PC-9 (cell line): ENCODE data around the gene AADACL4. TPM values are rescaled to one million over a fixed set of nuclear protein-coding genes. Genes with fewer than 3 reads are reported as not detected.
A peak's percentile ranks its signal among the peaks of the same experiment; 100 is the strongest.

Experiments used
- BruUV-seq: library from RNA; stranded (reverse); fragments of 400-500 nt; replicated peaks from 2 replicates; lab custom pipeline; 2021; lab: Mats Ljungman, UMichigan
- CTCF ChIA-PET: fragments of 300-600 bp; sonication (Branson Sonifier 250); formaldehyde crosslinking; loops from one replicate; lab custom pipeline; 2022; ENCODE audit warnings: antibody characterized with exemption; lab: Charles Lee
- POLR2A ChIA-PET: fragments of 300-600 bp; sonication (Branson Sonifier 250); formaldehyde crosslinking; loops from one replicate; lab custom pipeline; 2022; ENCODE audit warnings: antibody characterized with exemption; ENCODE audit not compliant: unreplicated experiment; lab: Charles Lee
- DNase-seq, 2 experiments: peaks; one replicate each; pipeline versions ENCODE4 v3.0.0 to v3.0.0-alpha.2; 2015 to 2022; ENCODE audit warnings: mixed read lengths in 1 of 2
- H2AFZ ChIP-seq: fragments of 200-600 bp; sonication (generic); 2 replicates; pipeline ENCODE4 v1.8.1; 2017; ENCODE audit warnings: antibody characterized with exemption
- H3F3A ChIP-seq: fragments of 200-600 bp; sonication (generic); 2 replicates; pipeline ENCODE4 v1.8.1; 2017; ENCODE audit warnings: antibody characterized with exemption, mild to moderate bottlenecking, low read depth; ENCODE audit not compliant: insufficient read depth
- H3K27ac ChIP-seq: fragments of 200-600 bp; sonication (generic); 2 replicates; pipeline ENCODE4 v1.6.1; 2016; ENCODE audit warnings: mixed run types
- H3K27me3 ChIP-seq: fragments of 200-600 bp; sonication (generic); 2 replicates; pipeline ENCODE4 v1.6.1; 2016; ENCODE audit warnings: low read depth, mixed run types; ENCODE audit not compliant: insufficient read depth
- H3K36me3 ChIP-seq: fragments of 200-600 bp; sonication (generic); 2 replicates; pipeline ENCODE4 v1.6.1; 2016; ENCODE audit warnings: low read depth, mixed run types
- H3K4me1 ChIP-seq: fragments of 200-600 bp; sonication (generic); replicated peaks from 2 replicates; pipeline ENCODE4 v1.6.1; 2016; ENCODE audit warnings: mixed run types; ENCODE audit not compliant: insufficient read depth
- H3K4me2 ChIP-seq: fragments of 200-600 bp; sonication (generic); 2 replicates; pipeline ENCODE4 v1.6.1; 2017; ENCODE audit warnings: mixed run types
- H3K4me3 ChIP-seq: fragments of 200-600 bp; sonication (generic); 2 replicates; pipeline ENCODE4 v1.6.1; 2016; ENCODE audit warnings: mixed run types
- H3K79me2 ChIP-seq: fragments of 200-600 bp; sonication (generic); 2 replicates; pipeline ENCODE4 v1.6.1; 2017; ENCODE audit warnings: low read depth, mixed run types
- H3K9me2 ChIP-seq: fragments of 200-600 bp; sonication (generic); 2 replicates; pipeline ENCODE4 v1.8.1; 2017; ENCODE audit warnings: mild to moderate bottlenecking; ENCODE audit not compliant: insufficient read depth
- H3K9me3 ChIP-seq: fragments of 200-600 bp; sonication (generic); 2 replicates; pipeline ENCODE4 v1.8.1; 2016; ENCODE audit warnings: low read depth; ENCODE audit not compliant: insufficient read depth
- H4K20me1 ChIP-seq: fragments of 200-600 bp; sonication (generic); 2 replicates; pipeline ENCODE4 v1.8.1; 2017; ENCODE audit not compliant: insufficient read depth
- EZH2 ChIP-seq: fragments of 200-600 bp; sonication (generic); IDR thresholded peaks from 2 replicates; pipeline ENCODE4 v1.8.0; 2017; ENCODE audit warnings: antibody characterized with exemption, low read depth
- intact Hi-C: fragments of 100-400 bp; cut with micrococcal nuclease; formaldehyde crosslinking; loops from one replicate; pipeline ENCODE4 v1.10.0; 2022; ENCODE audit not compliant: unreplicated experiment
- total RNA-seq: library from RNA; stranded (reverse); gene quantifications from 2 replicates; pipeline ENCODE4 v1.2.3, GENCODE V29; 2021
- TF ChIP-seq, protein P1 (sequence below): fragments of 200-600 bp; sonication (generic); conservative IDR thresholded peaks from 2 replicates; pipeline ENCODE4 v1.6.1; 2017; ENCODE audit warnings: mixed run types, antibody characterized with exemption, mild to moderate bottlenecking, moderate library complexity

AADACL4 gene
- total RNA-seq, 1 experiment from 2014 or later, result not detected

GRCh38 chr1:12620488-12620865 lies 23.4 kb upstream of the AADACL4 start:
- H2AFZ ChIP-seq, result no peak overlapping the region
- peaks cover 4% of the 10 kb centered on the region; the same call in 1 of the 2 replicates for H4K20me1 ChIP-seq
- ChIA-PET CTCF (interaction anchor here (0.5 kb wide), 1 partner anchor 12 kb away, joined by 13 read pairs; no protein-coding TSS in a partner anchor), POLR2A (interaction anchor here (0.6 kb wide), 1 partner anchor 349 kb away, joined by 6 read pairs; no protein-coding TSS in a partner anchor)
- no peak for TF ChIP-seq EZH2
- TF ChIP-seq, protein P1, sequence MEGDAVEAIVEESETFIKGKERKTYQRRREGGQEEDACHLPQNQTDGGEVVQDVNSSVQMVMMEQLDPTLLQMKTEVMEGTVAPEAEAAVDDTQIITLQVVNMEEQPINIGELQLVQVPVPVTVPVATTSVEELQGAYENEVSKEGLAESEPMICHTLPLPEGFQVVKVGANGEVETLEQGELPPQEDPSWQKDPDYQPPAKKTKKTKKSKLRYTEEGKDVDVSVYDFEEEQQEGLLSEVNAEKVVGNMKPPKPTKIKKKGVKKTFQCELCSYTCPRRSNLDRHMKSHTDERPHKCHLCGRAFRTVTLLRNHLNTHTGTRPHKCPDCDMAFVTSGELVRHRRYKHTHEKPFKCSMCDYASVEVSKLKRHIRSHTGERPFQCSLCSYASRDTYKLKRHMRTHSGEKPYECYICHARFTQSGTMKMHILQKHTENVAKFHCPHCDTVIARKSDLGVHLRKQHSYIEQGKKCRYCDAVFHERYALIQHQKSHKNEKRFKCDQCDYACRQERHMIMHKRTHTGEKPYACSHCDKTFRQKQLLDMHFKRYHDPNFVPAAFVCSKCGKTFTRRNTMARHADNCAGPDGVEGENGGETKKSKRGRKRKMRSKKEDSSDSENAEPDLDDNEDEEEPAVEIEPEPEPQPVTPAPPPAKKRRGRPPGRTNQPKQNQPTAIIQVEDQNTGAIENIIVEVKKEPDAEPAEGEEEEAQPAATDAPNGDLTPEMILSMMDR, result no peak
- peak overlapping the region; percentile 97 for H3K4me2 ChIP-seq
- peak overlapping the region; percentile 91 for H3K4me3 ChIP-seq
- intact Hi-C loops, result no loop called here
- no peak overlapping the region for H3K27ac ChIP-seq
- no peaks in the 10 kb centered on the region for H3K27me3 ChIP-seq
- H3K79me2 ChIP-seq, result peaks cover 43% of the 10 kb centered on the region
- peaks cover 17% of the 10 kb centered on the region; the same call in 1 of the 2 replicates for H3F3A ChIP-seq
- no peak for DNase-seq
- peaks cover 14% of the 10 kb centered on the region for H3K4me1 ChIP-seq
- no TSS peak for BruUV-seq
- peaks cover 6% of the 10 kb centered on the region; the same call in 1 of the 2 replicates for H3K36me3 ChIP-seq
- no peaks in the 10 kb centered on the region for H3K9me3 ChIP-seq
- no peaks in the 10 kb centered on the region for H3K9me2 ChIP-seq

DNA sequence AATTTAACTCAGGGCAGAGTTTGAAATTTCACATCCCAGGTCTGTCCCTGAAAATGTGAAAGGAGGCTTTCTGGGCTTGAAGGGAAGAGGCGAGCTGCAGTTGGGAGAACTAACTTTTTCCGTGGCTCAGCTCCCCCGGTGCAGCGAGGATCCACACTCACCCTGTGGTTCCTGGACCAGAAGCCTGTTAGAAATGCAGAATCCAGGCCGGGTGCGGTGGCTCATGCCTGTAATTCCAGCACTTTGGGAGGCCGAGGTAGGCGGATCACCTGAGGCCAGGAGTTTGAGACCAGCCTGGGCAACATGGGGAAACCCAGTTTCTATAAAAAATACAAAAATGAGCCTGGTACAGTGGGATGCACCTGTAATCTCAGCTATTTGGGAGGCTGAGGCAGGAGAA lies 23.0 kb upstream of the AADACL4 start:
- Histone ChIP-seq H3K27ac (no peak overlapping the region), H3K27me3 (no peaks in the 10 kb centered on the region), H3K4me2 (peak overlapping the region; percentile 97), H3K79me2 (peaks cover 39% of the 10 kb centered on the region), H3K4me1 (peaks cover 14% of the 10 kb centered on the region), H3F3A (peaks cover 15% of the 10 kb centered on the region; the same call in 1 of the 2 replicates), H3K9me2 (no peaks in the 10 kb centered on the region), H3K9me3 (no peaks in the 10 kb centered on the region), H4K20me1 (no peaks in the 10 kb centered on the region), H3K36me3 (peaks cover 1% of the 10 kb centered on the region; the same call in 1 of the 2 replicates), H2AFZ (no peak overlapping the region), H3K4me3 (no peak overlapping the region; the same call in 1 of the 2 replicates)
- POLR2A ChIA-PET, result no interaction called here
- no TSS peak for BruUV-seq
- CTCF ChIA-PET, result interaction anchor here (0.6 kb wide), 1 partner anchor 223 kb away, joined by 3 read pairs; no protein-coding TSS in a partner anchor
- intact Hi-C loops, result no loop called here
- TF ChIP-seq, protein P1, result no peak
- TF ChIP-seq EZH2, result no peak
- no peak for DNase-seq

- Histone ChIP-seq H3K79me2 (peaks cover 31% of the 10 kb centered on the region), H3K4me1 (peaks cover 14% of the 10 kb centered on the region), H3K4me2 (peak overlapping the region; percentile 97; the same call in 1 of the 2 replicates), H3K9me3 (no peaks in the 10 kb centered on the region), H3K27ac (no peak overlapping the region), H3F3A (peaks cover 15% of the 10 kb centered on the region; the same call in 1 of the 2 replicates), H3K4me3 (no peak overlapping the region), H3K9me2 (no peaks in the 10 kb centered on the region), H3K27me3 (no peaks in the 10 kb centered on the region), H2AFZ (no peak overlapping the region), H4K20me1 (no peaks in the 10 kb centered on the region), H3K36me3 (no peaks in the 10 kb centered on the region)
- no peak for DNase-seq
- ChIA-PET POLR2A (no interaction called here), CTCF (interaction anchor here (0.6 kb wide), 1 partner anchor 223 kb away, joined by 3 read pairs; no protein-coding TSS in a partner anchor)
- no TSS peak for BruUV-seq
- intact Hi-C loops, result no loop called here
- TF ChIP-seq EZH2, result no peak
- TF ChIP-seq, protein P1, result no peak
Observed at GRCh38 chr1:12621346-12622335, 22.2 kb upstream of the AADACL4 start.
